Mesenchymal stem cell (in vitro differentiated cells and primary cell): ENCODE results near the gene ERICH2.

Experiments
- DNase-seq: peaks from one replicate; pipeline ENCODE4 v3.0.0-alpha.2; 2013
- H2AFZ ChIP-seq: one replicate; pipeline ENCODE4 v1.6.1; 2013; ENCODE audit warnings: low read depth, mild to moderate bottlenecking, control low read depth, inconsistent platforms, low read length, moderate library complexity
- H2AK5ac ChIP-seq: 2 replicates; pipeline ENCODE4 v1.6.1; 2013; ENCODE audit warnings: low read length, moderate library complexity, mild to moderate bottlenecking, inconsistent platforms; ENCODE audit not compliant: severe bottlenecking
- H2BK120ac ChIP-seq: one replicate; pipeline ENCODE4 v1.6.1; 2013; ENCODE audit warnings: low read depth, mild to moderate bottlenecking, inconsistent platforms, low read length, moderate library complexity
- H2BK12ac ChIP-seq, 2 experiments: one replicate each; pipeline ENCODE4 v1.6.1; 2013; ENCODE audit warnings: inconsistent platforms in 2 of 2, low read length in 2 of 2, mild to moderate bottlenecking in 2 of 2, moderate library complexity in 2 of 2, control low read depth in 1 of 2
- H2BK15ac ChIP-seq: one replicate; pipeline ENCODE4 v1.6.1; 2013; ENCODE audit warnings: mild to moderate bottlenecking, low read depth, inconsistent platforms; ENCODE audit not compliant: poor library complexity, severe bottlenecking
- H2BK5ac ChIP-seq: 2 replicates; pipeline ENCODE4 v1.6.1; 2013; ENCODE audit warnings: low read depth, mild to moderate bottlenecking, low read length, control low read depth, inconsistent platforms; ENCODE audit not compliant: poor library complexity, severe bottlenecking
- H3K14ac ChIP-seq, 2 experiments: one replicate each; pipeline ENCODE4 v1.6.1; 2013; ENCODE audit warnings: inconsistent platforms in 2 of 2, low read length in 2 of 2, control low read depth in 1 of 2, mild to moderate bottlenecking in 1 of 2, moderate library complexity in 1 of 2
- H3K18ac ChIP-seq, 2 experiments: one replicate each; pipeline ENCODE4 v1.6.1; 2013; ENCODE audit warnings: inconsistent platforms in 2 of 2, low read length in 2 of 2, control low read depth in 1 of 2, low read depth in 1 of 2, mild to moderate bottlenecking in 1 of 2
- H3K23ac ChIP-seq, 2 experiments: one replicate each; pipeline ENCODE4 v1.6.1; 2013; ENCODE audit warnings: inconsistent platforms in 2 of 2, low read length in 2 of 2, mild to moderate bottlenecking in 2 of 2, moderate library complexity in 2 of 2, control low read depth in 1 of 2
- H3K27ac ChIP-seq: 2 replicates; pipeline ENCODE4 v1.5.1; 2013; ENCODE audit warnings: mild to moderate bottlenecking, moderate library complexity, low read length, control low read depth, inconsistent platforms; ENCODE audit not compliant: poor library complexity, severe bottlenecking
- H3K27me3 ChIP-seq, 2 experiments: 2 replicates each; pipeline versions ENCODE4 v1.6.1 to v1.7.0; 2013; ENCODE audit warnings: low read length in 2 of 2, mild to moderate bottlenecking in 2 of 2, moderate library complexity in 2 of 2, control low read depth in 1 of 2, inconsistent platforms in 1 of 2; ENCODE audit not compliant: control insufficient read depth in 1 of 2, insufficient read depth in 1 of 2
- H3K36me3 ChIP-seq, 2 experiments: 2 replicates each; pipeline versions ENCODE4 v1.6.1 to v1.7.0; 2013; ENCODE audit warnings: low read length in 2 of 2, control low read depth in 1 of 2, inconsistent platforms in 1 of 2, low read depth in 1 of 2, mild to moderate bottlenecking in 1 of 2; ENCODE audit not compliant: insufficient read depth in 2 of 2, control insufficient read depth in 1 of 2
- H3K4ac ChIP-seq, 2 experiments: one replicate each; pipeline ENCODE4 v1.6.1; 2013; ENCODE audit warnings: inconsistent platforms in 2 of 2, low read length in 2 of 2, mild to moderate bottlenecking in 2 of 2, moderate library complexity in 2 of 2, control low read depth in 1 of 2, low read depth in 1 of 2
- H3K4me1 ChIP-seq: 2 replicates; pipeline ENCODE4 v1.6.1; 2013; ENCODE audit warnings: low read depth, low read length, control low read depth; ENCODE audit not compliant: control insufficient read depth, insufficient read depth
- H3K4me2 ChIP-seq: 2 replicates; pipeline ENCODE4 v1.6.1; 2013; ENCODE audit warnings: low read length, mild to moderate bottlenecking, inconsistent platforms; ENCODE audit not compliant: poor library complexity, severe bottlenecking
- H3K4me3 ChIP-seq, 2 experiments: 2 replicates each; pipeline versions ENCODE4 v1.5.1 to v1.7.0; 2013; ENCODE audit warnings: low read length in 2 of 2, mild to moderate bottlenecking in 2 of 2, control low read depth in 1 of 2, low read depth in 1 of 2; ENCODE audit not compliant: insufficient read depth in 1 of 2
- H3K79me1 ChIP-seq: replicated peaks from 2 replicates; pipeline ENCODE4 v1.6.1; 2013; ENCODE audit warnings: mild to moderate bottlenecking, control low read depth, low read length, inconsistent platforms; ENCODE audit not compliant: poor library complexity, severe bottlenecking
- H3K9ac ChIP-seq: 2 replicates; pipeline ENCODE4 v1.7.0; 2013; ENCODE audit warnings: mild to moderate bottlenecking, low read length, moderate library complexity
- H3K9me3 ChIP-seq: 2 replicates; pipeline ENCODE4 v1.7.0; 2013; ENCODE audit warnings: mild to moderate bottlenecking, low read length; ENCODE audit not compliant: control insufficient read depth
- H4K8ac ChIP-seq: one replicate; pipeline ENCODE4 v1.6.1; 2013; ENCODE audit warnings: inconsistent platforms, mild to moderate bottlenecking, low read length, moderate library complexity
- H4K91ac ChIP-seq: one replicate; pipeline ENCODE4 v1.6.1; 2013; ENCODE audit warnings: mild to moderate bottlenecking, low read length, inconsistent platforms
- WGBS: methylation state at CpG from one replicate; pipeline ENCODE4 v1.1.7; 2013; ENCODE audit warnings: mixed read lengths; 5-methylcytosine and 5-hydroxymethylcytosine counted together

The ERICH2 gene

DNA sequence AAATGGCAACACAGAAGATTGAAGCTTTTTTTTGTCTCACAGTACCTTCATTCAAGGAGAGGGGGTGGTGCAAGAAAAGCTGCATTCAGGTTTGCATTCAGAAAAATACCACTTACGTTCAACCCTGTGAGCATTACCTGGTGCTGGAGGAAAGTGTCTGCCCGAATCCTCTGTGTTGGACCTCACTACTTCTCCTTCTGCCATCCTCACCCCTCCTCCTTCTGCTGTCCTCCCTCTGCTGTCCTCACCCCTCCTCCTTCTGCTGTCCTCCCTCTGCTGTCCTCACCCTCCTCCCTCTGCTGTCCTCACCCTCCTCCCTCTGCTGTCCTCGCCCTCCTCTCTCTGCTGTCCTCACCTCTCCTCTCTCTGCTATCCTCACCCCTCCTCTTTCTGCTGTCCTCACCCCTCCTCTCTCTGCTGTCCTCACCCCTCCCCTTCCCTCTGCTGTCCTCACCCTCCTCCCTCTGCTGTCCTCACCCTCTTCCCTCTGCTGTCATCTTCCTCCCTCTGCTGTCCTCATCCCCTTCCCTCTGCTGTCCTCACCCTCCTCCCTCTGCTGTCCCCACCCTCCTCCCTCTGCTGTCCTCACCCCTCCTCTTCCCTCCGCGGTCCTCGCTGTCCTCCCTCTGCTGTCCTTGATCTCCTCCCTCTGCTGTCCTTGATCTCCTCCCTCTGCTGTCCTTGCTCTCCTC lies 57.8 kb downstream of the ERICH2 start:
- Histone ChIP-seq H3K4me3 (no peak overlapping the region), H2BK12ac (no peak overlapping the region), H3K9me3 (no peaks in the 10 kb centered on the region), H3K4ac (no peak overlapping the region), H2BK15ac (no peak overlapping the region), H3K4me2 (no peak overlapping the region), H2BK5ac (no peak overlapping the region), H3K14ac (no peak overlapping the region), H3K79me1 (no peaks in the 10 kb centered on the region), H4K91ac (no peak overlapping the region), H4K8ac (no peak overlapping the region), H3K27ac (no peak overlapping the region), H3K9ac (no peak overlapping the region), H3K4me1 (peaks cover 8% of the 10 kb centered on the region), H3K18ac (no peak overlapping the region), H3K23ac (no peak overlapping the region), H2BK120ac (no peak overlapping the region), H3K36me3 (no peaks in the 10 kb centered on the region), H2AFZ (no peak overlapping the region), H2AK5ac (no peak overlapping the region), H3K27me3 (peaks cover 70 to 75% of the 10 kb centered on the region in 2 experiments)
- 93% methylated on average over 6 of the region's 6 CpGs for WGBS
- no peak for DNase-seq

DNA sequence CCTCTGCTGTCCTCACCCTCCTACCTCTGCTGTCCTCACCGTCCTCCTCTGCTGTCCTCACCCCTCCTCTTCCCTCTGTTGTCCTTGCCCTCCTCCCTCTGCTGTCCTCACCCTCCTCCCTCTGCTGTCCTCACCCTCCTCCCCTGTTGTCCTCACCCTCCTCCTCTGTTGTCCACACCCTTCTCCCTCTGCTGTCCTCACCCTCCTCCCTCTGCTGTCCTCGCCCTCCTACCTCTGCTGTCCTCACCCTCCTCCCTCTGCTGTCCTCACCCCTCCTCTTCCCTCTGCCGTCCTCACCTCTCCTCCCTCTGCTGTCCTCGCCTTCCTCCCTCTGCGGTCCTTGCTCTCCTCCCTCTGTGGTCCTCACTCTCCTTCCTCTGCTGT lies 58.3 kb downstream of the ERICH2 start:
- Histone ChIP-seq H3K27me3 (peaks cover 66 to 70% of the 10 kb centered on the region in 2 experiments), H3K18ac (no peak overlapping the region), H3K9ac (no peak overlapping the region), H3K79me1 (no peaks in the 10 kb centered on the region), H4K8ac (no peak overlapping the region), H4K91ac (no peak overlapping the region), H2AFZ (no peak overlapping the region), H2BK120ac (no peak overlapping the region), H3K14ac (peak overlapping the region in 1 of 2 experiments; percentile 61), H2BK15ac (no peak overlapping the region), H2BK5ac (no peak overlapping the region), H3K23ac (no peak overlapping the region), H3K27ac (no peak overlapping the region), H3K4ac (no peak overlapping the region), H3K36me3 (no peaks in the 10 kb centered on the region), H2BK12ac (no peak overlapping the region), H3K4me1 (peaks cover 3% of the 10 kb centered on the region), H3K9me3 (no peaks in the 10 kb centered on the region), H3K4me2 (no peak overlapping the region), H3K4me3 (no peak overlapping the region), H2AK5ac (no peak overlapping the region)
- 83% methylated on average over 5 of the region's 5 CpGs for WGBS
- DNase-seq: no peak

DNA sequence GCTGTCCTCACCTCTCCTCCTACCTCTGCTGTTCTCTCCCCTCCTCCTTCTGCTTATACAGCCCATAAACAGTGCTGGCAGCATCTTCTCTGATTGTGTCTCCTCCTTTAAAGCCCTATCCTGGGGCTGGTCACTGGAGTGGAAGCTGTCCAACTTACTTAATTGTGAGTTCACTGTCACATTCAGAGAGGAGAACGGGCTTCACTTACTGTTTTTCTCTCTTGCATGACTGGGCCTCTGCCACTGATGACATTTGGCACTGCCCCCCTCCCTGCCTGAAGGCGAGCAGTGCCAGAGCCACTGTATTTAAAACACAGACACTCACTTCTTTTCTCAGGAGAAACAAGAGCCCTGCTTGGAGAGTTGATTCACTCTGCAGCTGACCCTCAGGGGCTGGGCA lies 58.9 kb downstream of the ERICH2 start:
- Histone ChIP-seq H3K4me1 (no peaks in the 10 kb centered on the region), H2AK5ac (no peak overlapping the region), H3K9ac (no peak overlapping the region), H3K27ac (no peak overlapping the region), H2BK120ac (no peak overlapping the region), H2AFZ (no peak overlapping the region), H3K4me3 (no peak overlapping the region), H2BK12ac (no peak overlapping the region), H4K8ac (no peak overlapping the region), H2BK15ac (no peak overlapping the region), H3K23ac (no peak overlapping the region), H2BK5ac (no peak overlapping the region), H4K91ac (no peak overlapping the region), H3K4ac (no peak overlapping the region), H3K79me1 (no peaks in the 10 kb centered on the region), H3K18ac (no peak overlapping the region), H3K9me3 (no peaks in the 10 kb centered on the region), H3K27me3 (peaks cover 62 to 65% of the 10 kb centered on the region in 2 experiments), H3K36me3 (no peaks in the 10 kb centered on the region), H3K4me2 (no peak overlapping the region), H3K14ac (peak overlapping the region in 1 of 2 experiments; percentile 61)
- no peak for DNase-seq
- 74% methylated on average over 2 of the region's 2 CpGs for WGBS

DNA sequence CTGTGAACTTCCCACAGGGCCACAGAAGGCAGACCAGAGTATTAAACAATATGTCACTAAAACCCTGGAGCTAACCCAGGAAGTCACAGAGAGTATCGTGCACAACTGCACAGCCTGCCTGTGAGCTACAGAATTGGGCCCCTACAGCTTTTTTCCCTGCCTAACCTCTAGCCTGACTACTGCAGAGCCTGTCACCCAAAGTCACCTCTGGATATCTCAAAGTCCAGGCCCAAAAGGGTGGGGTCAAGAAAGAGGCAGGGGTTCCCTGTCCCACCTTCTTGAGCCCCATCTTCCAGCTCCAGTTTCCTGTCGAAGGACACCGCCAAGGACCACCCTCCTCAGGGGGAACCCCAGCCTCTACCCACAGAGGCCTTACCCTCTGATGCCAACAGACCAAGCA lies 60.0 kb downstream of the ERICH2 start:
- no peak overlapping the region for H3K27ac ChIP-seq
- H3K4me1 ChIP-seq: no peaks in the 10 kb centered on the region
- H3K79me1 ChIP-seq: no peaks in the 10 kb centered on the region
- no peak overlapping the region for H3K4me3 ChIP-seq
- no peaks in the 10 kb centered on the region for H3K36me3 ChIP-seq
- no peak overlapping the region for H2AFZ ChIP-seq
- peaks cover 51 to 53% of the 10 kb centered on the region in 2 experiments for H3K27me3 ChIP-seq
- no peak overlapping the region for H3K9ac ChIP-seq
- no peak overlapping the region for H2BK5ac ChIP-seq
- H2BK15ac ChIP-seq: no peak overlapping the region
- H3K23ac ChIP-seq: no peak overlapping the region
- H2BK12ac ChIP-seq: no peak overlapping the region
- no peak overlapping the region for H4K91ac ChIP-seq
- H3K14ac ChIP-seq: no peak overlapping the region
- H4K8ac ChIP-seq: no peak overlapping the region
- no peak overlapping the region for H3K18ac ChIP-seq
- no peak overlapping the region for H2AK5ac ChIP-seq
- DNase-seq: no peak
- 93% methylated on average over 3 of the region's 3 CpGs for WGBS
- H3K9me3 ChIP-seq: no peaks in the 10 kb centered on the region
- H3K4ac ChIP-seq: no peak overlapping the region
- H2BK120ac ChIP-seq: no peak overlapping the region
- no peak overlapping the region for H3K4me2 ChIP-seq
